GM19452 (cell line): ENCODE measurements around the gene CTU2.

Experiments
- ATAC-seq: cut with Tn5 transposase; IDR thresholded peaks from one replicate; pipeline ENCODE4 v1.9.1; 2021; ENCODE audit not compliant: unreplicated experiment

CTU2 gene

DNA sequence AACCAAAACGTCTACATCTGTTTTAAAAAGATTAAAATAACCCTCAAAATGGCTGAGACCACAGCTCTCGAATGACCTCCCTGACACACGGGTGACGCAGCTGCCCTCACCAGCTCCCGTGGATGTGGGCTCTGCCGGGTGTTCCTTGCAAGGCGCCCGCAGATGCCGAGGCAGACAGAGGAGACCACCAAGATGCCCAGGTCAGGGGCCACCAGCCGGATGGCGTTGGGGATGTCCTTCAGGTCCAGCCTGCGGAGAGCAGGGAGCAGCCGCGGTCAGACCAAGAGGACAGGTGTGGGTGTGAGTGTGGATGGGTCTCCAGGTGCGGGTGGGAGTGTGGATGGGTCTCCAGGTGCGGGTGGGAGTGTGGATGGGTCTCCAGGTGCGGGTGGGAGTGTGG, 35.1 kb downstream of the CTU2 start:
- no peak for ATAC-seq

DNA sequence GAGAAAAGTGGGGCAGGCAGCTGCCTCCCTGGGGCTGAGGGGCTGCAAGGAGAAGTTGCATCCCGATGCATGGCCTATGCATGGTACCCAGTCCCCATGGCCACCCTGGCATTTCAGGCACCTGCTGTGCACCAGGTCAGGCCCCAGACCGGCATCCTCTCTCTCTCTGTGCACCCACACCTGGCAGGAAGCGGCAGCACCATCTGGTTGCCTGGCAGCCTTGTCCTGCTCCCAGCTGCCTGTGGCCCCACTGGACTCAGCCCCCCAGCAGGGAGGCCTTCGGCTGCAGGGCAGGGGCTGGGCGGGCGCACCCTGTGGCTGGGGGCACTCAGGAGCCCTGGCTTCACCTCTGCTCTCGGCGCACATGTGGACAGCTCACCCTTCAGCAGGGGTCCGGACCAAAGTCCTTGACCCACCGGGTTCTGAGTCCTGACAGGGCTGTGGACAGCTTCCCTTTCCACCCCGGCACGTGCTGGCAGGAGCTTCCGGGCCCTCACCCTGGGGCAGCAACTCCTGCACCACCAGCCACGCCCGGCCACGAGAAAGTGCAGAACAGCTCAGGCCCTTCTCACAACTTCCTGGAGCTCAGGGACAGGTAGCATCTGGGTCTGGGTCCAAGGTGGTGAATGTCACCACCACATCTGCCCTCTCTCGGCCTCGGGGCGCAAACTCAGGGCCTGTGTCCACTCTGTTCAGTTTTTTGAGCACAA, 36.7 kb downstream of the CTU2 start:
- no peak for ATAC-seq

DNA sequence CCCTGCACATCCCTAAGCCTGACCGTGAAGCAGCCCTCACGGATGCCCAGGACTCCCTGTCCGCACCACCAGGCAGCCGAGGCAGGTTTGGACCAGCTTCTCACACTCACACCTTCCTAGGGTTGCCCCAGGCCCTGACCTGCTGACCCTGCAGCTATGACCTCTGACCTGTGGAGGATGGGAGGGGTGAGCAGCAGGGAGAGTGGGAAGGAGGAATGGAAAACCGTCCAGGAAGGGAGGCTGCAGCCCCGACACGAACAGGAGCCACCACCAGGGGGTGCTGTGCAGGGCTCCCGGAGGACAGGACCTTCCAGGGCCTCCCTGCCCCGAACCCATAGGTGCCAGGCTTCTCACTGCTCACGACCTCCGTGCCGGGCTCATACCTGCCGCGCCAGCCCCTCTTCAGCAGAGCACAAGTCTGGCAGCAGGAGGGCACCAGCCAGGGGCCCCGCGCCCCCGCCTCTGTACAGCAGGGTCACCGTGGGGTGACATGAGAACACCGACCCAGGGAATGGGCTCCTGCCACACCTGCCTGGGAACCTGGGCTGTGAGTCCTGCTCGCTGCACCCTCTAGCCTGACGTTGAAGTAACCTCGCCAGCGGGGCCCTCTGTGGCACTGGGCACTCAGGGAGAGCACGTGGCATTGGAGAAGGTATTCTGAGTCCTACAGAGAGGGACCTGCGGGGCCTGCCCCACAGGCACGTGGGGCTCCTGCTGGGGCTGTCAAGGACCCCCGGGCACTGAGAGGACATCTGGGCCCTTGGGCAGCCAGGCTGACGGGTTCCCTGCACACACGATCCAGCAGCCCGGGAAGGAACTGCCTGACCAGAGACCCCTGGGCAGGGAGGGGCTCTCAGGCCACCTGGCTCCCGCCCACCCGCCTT, 37.6 kb downstream of the CTU2 start:
- no peak for ATAC-seq

DNA sequence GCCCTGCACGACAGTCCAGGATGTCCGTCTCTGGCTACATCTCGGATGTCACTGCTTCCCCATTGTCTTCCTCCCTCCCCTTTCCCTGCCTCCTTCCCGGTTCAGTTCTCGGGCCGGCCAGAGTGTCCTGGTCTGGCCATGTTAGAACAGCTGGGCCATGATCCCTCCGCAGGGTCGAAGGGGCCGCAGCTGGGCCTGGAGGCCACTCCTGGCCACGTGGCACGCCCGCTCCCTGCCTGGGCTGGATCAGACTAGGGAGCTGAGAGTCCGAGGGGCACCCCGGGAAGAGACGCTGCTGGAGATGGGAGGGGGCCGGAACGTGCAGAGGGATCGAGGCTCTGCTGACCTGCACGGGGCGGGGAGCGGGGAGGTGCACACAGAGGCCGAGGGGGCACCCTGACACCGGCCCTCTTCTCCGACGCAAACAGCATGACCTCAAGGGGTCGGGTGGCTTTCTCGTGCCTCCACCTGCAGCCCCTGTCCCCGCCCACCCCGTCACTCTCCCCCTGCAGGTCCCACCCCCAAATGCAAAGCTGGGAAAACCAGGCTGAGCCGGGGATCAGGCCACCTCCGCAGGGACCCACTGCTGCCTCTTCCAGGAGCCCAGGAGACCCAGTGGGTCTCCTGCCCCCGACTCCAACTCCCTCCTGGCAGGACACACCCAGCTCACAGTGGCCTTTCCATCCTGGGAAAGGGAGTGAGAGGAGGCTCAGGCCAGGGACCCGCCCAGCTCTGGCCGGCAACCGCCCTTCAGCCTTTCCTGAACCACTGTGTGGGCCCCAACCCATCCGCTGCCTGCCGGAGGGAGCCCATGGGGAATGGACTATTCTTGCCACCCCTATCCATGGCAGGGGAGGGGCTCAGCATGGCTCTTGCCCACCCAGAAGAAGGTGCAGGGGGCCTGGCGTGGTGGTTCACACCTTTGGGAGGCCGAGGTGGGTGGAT, 38.5 kb downstream of the CTU2 start:
- no peak for ATAC-seq

DNA sequence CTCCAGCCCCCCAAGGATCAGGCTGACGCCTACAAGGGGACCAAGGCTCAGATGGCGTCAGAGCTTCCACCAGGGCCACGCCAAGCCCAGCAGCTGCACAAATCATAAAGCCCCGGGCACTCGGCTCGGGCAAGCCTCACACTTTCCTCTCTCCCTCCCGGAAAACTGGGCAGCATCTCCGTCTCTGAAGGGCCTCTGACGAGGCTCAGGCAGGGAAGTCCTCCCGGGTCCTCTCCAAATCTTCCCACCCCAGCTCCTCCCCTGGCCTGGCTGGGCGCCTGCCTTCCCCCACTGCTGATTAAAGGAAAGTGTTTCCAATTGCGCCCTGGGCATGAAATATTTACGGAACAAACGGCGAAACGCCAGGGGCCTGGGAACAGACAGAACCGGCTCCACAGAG, 40.2 kb downstream of the CTU2 start:
- ATAC-seq, result no peak

DNA sequence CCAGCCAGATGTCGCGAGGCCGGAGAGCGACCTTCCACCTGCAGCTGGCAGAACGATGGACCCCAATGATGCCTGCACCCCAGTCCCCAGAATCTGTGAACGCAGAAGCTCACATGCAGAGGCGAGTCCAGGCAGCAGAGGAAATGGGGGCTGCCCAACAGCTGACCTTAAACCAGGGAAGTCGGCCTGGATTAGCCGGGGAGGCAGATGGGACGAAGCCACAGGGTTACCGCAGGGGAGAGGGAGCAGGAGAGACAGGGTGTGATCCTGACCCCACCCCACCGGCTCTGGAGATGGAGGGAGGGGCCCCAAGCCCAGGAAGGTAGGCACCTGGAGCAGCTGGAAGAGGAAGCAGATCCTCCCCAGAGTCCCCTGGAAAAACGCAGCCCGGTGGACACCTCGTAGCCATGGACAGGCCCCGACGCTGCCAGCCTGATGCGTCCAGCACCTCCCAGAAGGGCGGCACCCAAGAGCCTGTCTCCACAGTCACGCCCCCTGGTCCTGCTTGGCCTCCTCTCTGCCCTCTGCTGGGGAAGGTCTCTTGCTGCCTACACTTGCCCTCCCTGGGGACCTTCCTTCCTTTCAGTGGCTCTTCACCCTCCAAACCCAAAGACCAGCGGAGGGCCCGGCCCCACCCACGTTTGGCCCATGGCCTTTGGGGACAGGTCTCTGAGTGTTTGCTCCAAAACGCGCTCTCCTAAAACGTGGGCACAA, 41.4 kb downstream of the CTU2 start:
- no peak for ATAC-seq

DNA sequence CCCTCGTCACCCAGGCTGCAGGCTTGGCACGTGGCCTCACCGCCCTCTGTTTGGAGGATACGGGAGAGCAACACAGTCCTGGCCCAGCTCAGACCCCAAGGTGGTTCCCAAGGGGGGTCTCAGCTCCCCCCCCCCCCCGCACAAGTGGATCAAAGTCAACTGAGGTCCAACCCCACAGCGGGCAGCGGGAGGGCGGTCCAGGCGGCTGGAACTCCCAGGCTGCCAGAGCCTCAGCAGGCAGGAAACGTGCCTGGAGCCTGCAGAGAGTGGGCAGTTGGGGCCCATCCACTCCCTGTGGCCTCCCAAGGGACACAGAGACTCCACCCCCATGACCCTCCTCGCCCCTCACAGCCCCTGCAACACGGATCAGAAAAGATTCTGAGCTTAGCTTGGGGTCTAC, 42.1 kb downstream of the CTU2 start:
- ATAC-seq, result no peak

DNA sequence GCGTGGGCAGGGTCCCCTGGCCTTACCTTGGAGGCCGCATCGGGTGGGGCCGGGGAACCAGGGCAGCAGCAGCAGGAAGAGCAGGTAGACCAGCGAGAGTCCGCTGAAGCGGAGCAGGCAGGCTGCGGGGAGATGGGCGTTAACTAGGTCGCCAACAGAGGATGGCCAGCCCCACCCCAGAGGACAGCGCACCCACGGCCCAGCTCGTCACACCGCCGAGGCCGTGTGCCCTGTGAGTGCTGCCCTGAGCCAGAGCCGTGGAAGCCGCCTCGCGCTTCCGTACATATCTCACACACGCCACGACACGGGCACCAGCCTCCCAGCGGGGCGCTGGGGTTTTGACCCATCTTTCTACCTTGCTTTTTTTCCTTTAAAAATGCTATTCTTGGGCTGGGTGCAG, 43.1 kb downstream of the CTU2 start:
- no peak for ATAC-seq

DNA sequence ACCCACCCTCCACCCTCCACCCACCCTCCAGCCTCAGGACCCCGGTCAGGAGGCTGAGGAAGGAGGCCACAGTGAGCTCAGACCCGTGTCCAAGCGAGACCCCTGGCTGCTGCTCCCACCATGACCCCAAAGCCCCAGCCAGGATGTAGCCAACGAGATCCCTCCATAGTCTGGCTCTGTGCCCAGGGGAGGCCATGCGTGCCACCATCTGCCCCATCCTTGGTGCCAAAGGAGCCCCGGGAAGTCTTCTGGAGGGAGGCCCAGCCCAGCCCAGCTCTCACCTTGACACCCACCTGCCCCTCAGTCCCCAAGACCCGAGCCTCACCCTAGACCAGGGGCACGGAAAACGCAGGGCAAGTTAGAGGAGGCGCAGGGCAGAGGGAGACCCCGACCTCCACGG, 44.6 kb downstream of the CTU2 start:
- ATAC-seq, result no peak

DNA sequence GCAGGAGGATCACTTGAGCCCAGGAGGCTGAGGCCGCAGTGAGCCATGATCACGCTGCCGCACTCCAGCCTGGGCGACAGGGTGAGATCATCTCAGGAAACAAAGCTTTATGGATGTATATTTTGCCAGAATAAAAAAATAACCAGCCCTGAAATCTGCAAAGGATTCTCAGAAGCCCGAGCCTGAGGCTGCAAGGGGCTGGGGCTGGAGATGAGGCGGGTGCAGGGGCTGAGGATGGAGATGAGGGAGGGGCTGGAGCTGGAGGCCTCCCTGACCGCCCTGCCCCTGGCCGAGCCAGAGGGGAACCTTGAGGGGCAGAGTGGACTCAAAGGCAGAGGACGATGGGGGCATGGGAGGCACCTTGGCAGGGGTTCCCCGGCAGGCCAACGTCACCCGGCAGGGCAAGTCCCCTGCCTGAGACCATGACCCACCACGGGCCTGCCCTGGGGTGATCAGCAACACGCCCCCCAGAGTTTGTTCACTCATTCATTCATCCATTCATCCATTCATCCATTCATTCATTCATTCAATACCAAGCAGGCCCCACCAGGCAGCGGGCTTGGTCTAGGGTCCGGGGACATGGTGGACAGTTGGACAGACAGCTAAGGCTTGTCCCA, 46.2 kb downstream of the CTU2 start:
- no peak for ATAC-seq

DNA sequence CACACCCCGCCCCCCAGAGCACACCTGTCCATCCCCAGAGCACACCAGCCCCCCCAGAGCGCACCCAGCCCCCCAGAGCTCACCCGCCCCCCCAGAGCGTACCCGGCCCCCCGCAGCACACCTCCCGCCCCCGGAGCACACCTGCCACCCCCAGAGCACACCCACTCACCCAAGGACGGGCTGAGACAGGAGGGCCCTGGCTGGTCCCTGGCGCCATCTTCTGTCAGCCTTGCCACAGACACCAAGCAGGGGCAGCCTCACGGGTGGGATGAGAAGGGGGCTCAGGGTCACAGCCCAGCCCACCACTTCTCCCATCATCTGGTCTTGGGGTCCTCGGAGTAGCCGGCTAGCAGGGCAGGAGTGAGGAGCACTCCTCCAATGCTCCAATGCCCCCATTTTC, 46.9 kb downstream of the CTU2 start:
- no peak for ATAC-seq

DNA sequence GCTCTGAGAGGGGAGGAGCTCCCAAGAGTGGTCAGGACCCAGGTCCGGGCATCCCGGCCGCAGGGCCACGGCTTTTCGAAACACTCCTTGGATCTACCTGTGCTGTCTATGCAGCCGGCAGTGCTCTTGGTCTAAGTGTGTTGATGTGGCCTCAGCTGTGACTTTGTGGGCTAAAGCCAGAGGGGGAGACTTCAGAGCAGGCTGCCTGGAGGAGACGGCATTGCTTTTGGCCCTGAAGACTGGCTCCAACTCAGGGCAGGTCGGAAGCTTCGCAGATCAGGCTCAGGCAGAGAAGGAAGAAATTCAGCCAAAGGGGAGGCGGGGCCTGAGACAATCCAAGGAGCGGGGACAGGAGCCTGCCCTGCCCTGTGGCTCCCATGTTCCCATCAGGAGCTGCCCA, 47.3 kb downstream of the CTU2 start:
- no peak for ATAC-seq

DNA sequence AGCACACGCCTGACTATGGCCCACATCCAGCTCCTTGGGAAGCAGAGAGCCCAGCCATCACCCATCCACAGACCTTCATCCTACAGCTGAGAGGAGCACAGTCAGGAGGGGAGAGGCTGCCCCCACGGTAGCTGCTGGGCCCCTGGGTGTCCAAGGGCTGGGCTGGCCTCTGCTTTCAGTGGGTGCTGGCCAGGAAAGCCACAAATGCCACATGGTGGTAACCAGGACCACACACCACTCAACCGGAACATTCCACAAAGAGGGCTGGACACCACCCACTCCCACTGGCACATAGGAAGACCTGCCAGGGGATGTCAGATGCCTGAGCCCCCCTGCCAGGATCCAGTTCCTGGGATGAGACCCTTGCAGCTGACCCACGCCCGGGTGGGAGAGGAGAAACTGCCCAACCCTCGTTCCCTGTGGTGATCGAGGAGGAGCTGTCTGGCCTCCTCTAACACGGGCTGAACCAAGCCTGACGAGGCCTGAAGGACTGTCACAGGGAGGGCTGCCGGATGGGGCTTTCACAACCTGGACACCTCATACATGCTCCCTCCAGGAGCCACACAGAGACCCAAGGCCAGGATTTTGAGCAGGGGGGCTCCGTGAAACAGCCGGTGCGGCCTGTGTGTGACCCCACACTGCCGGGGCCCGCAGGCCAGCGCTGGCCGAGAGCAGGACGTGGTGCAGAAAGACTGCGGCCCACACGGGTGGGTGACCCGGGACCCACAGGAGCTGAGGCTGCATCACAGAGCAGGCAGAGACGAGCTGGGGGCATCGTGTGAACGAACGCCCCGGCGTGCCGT, 48.0 kb downstream of the CTU2 start:
- no peak for ATAC-seq

DNA sequence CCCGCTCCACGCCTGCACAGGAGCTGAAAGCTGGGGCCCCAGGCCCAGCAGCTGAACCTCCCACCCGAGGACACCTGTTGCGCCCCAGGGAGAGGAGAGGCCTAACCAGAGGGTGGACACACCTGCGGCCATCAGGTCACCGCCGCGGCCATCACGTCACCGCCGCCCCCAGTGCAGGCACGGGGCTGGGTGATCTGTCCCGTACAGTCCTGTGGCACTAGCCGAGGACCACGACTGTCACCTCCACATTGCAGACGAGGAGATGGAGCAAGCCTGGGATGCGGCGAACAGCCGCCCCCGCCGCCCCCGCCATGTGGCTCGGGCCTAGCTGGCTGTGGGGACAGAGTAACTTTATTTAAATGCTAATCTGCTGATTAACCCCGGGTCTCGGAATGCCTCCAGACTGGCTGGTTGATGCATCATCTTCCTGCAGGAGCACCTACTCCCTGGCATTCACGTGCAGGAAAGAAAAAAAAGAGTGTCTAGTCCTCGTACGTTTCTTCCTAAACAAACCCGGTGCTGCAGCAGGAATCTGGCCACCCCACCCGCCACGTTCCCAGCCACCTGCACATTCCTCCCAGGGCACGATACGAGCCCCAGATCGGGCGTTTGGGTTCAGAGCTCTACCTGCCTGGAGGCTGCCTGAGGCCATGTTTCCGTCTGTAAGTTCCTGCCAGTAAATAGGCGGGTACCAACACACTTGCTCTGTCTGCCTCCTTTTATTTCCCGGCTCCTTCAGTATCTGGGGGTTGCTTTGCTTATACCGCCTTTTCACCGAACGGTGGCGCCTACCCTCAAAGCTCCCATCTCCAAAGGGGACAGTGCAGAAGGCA, 48.8 kb downstream of the CTU2 start:
- ATAC-seq, result no peak

DNA sequence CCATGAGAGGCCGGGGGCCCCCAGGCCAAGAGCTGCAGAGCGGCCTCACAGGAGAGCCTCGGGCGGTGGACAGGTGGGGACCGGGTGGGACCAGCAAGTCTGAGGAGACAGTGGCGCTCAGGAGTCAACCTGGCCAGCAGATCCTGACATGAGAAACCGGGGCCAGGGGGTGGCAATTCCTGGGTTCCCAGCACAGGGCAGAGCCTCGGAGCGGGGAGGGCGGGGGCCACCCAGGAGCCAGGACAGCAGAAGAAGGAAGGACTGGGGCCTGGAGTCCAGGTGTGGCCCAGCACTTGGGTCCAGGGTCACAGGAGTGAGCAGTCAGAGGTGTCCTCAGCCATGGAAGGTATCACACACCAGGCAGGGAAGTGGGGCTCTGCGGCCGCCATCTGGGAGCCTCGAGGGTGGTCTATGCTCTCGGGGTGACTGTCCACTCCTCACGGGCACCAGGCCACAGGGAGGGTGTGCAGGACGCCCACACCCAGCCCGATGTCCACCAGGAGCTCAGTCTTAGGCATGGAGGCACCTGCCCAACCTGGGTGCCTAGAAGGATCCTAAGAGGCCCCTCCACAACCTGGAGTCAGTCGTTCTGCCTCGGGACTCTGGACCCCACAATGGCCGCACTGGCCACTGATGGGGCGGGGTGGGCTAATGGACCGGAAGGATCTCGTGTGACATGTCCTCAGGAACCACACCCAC, 49.6 kb downstream of the CTU2 start:
- no peak for ATAC-seq

DNA sequence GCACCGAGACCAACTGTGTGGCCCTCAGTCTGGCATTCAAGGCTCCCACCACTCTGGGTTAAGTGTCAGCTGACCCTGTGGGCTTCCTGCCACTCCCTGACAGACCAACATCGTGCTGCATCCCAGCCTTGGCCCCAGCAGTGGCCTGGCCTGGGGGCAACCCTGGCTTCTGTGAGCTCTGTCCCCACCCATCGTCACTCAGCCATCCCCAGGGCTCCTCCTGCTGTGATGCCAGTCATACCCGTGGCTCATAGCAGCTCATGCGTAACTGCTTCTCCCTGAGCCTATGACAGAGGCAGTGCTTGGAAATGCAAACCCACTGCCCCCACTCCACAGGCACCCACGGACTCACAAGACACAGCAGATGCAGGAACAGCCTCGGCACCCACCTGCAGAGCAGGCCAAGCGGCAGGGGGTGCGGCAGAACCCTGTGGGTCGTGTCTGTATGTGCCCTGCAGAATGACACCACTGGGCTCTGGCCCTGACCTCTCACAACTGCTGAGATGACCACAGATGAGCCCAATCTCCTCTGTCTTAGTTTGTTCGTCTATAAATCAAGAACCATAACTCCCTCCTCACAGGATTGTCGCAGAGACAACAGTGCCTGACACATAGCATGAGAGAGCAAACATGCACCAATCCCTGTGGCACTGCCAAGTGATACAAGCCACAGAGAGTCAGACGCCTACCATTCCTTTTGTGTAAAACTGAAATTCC, 52.1 kb downstream of the CTU2 start:
- no peak for ATAC-seq

DNA sequence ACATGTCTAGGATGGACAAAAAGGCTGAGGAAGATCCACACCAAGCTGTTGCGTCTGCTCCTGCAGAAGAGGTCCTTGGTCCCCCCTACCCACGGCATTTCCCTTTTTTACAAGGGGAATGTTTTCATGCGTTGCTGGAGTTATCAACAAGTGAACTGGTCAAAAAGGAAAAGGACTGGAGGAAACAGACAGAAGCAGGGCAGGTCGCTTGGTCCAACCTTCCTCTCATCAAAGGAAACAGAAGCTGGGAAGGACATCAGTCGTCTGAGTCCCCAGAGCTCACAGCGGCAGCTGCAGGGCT, 52.6 kb downstream of the CTU2 start:
- no peak for ATAC-seq
